BLaER1 treated with 17β-estradiol and CSF1 and Interleukin-3, amounts not matched to agents 10 nM and 100 nM (cell line): ENCODE measurements around the gene CREB5.

Experiments used
- H3K27ac ChIP-seq, 11 experiments: shearing (Covaris generic); formaldehyde crosslinking; 2 replicates each; pipeline ENCODE4 v1.8.1; 2022
- H3K27me3 ChIP-seq, 11 experiments: shearing (Covaris generic); formaldehyde crosslinking; 2 replicates each; pipeline ENCODE4 v1.8.1; 2022
- H3K36me3 ChIP-seq, 11 experiments: shearing (Covaris generic); formaldehyde crosslinking; 2 replicates each; pipeline ENCODE4 v1.8.1; 2022
- H3K4me1 ChIP-seq, 10 experiments: shearing (Covaris generic); formaldehyde crosslinking; 2 replicates each; pipeline ENCODE4 v1.8.1; 2022
- H3K4me2 ChIP-seq, 11 experiments: shearing (Covaris generic); formaldehyde crosslinking; 2 replicates each; pipeline ENCODE4 v1.8.1; 2022
- H3K4me3 ChIP-seq, 10 experiments: shearing (Covaris generic); formaldehyde crosslinking; 2 replicates each; pipeline ENCODE4 v1.8.1; 2022
- H3K9ac ChIP-seq, 11 experiments: shearing (Covaris generic); formaldehyde crosslinking; 2 replicates each; pipeline ENCODE4 v1.8.1; 2022
- H3K9me3 ChIP-seq, 11 experiments: shearing (Covaris generic); formaldehyde crosslinking; replicated peaks in 1 of 11; 2 replicates each; pipeline ENCODE4 v1.8.1; 2022
- H4K20me1 ChIP-seq, 11 experiments: shearing (Covaris generic); formaldehyde crosslinking; 2 replicates each; pipeline ENCODE4 v1.8.1; 2022
- Cebpa-rat ChIP-seq, 11 experiments: shearing (Covaris generic); IDR thresholded peaks; 2 replicates each; pipeline ENCODE4 v1.8.1; 2022

The CREB5 gene

DNA sequence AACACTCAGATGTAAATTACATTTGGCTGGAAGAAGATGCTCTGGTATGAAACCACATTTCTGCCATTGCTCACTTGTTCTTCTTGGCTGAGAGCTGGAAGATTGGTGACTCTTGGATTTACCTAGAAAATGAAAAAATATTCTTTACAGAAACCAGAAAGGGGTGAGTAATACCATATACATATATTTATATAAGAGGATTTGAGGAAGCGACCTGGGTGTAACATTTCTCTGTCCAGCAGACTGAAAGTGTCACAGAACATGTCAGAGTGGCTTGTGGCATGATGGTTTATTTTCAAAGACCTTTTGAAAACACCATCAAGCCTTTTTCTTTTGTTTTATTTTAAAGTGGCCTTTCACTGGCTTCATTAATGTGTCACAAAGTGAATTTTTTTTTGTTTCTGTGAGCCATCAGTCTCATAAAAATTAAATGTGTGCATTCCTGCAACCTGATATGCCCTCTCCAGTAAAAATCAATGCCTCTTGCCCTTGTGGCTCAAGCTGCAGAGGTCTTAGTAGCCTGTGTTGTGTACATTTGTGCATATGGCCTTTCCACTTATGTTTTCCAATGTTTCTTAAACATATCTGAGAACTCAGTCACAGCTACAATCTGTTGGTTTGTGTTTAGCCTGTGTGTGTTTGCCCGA is 23.5 kb downstream of the CREB5 start:
- no peak for TF ChIP-seq Cebpa-rat (IDR thresholded peaks at IDR 0.05)

DNA sequence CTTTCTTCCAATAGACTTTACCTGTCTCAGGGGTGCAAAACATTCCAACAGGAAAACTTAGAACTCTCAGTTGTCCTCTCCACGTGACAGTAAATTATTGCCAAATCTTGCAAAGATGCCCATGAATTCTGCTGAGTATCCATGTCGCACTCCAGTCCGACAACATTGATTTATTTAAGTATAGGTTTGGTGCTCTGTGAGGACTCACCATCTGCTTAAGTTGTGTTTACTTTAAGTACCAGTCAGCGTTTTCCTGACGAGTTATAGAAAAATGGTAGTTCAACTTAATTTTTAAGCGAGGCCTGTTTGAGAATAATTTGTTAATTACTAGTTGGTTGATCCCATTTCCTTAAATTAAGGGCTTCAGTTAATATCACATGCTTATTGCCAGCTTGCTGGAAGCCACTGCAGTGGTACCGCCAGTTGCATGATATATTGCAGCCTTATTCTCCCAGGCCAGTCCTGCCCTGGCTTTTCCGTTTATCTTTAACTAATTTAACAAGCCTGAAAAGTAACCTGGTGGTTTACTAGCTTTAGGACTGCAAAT is 27.8 kb downstream of the CREB5 start:
- Histone ChIP-seq H3K4me2 (no peak overlapping the region), H4K20me1 (no peaks in the 10 kb centered on the region), H3K27me3 (no peaks in the 10 kb centered on the region), H3K4me1 (no peaks in the 10 kb centered on the region), H3K4me3 (no peak overlapping the region), H3K9ac (no peak overlapping the region), H3K9me3 (peaks cover 10 to 21% (median 15%) of the 10 kb centered on the region in 11 experiments; a peak in 20 of 22 replicates), H3K36me3 (no peaks in the 10 kb centered on the region; a peak in 1 of 22 replicates), H3K27ac (no peak overlapping the region)
- TF ChIP-seq Cebpa-rat (IDR thresholded peaks at IDR 0.05): no peak

More for the DNA sequence above, 23.5 kb downstream of the CREB5 start:
- Histone ChIP-seq H3K4me1 (peaks cover 9 to 14% (median 12%) of the 10 kb centered on the region in 10 experiments), H3K27ac (no peak overlapping the region), H3K4me2 (no peak overlapping the region), H4K20me1 (no peaks in the 10 kb centered on the region), H3K9ac (no peak overlapping the region), H3K9me3 (no peaks in the 10 kb centered on the region), H3K4me3 (no peak overlapping the region), H3K27me3 (no peaks in the 10 kb centered on the region), H3K36me3 (no peaks in the 10 kb centered on the region)

- H4K20me1 ChIP-seq: no peaks in the 10 kb centered on the region
- H3K36me3 ChIP-seq: no peaks in the 10 kb centered on the region; a peak in 1 of 22 replicates
- H3K9ac ChIP-seq: no peak overlapping the region
- no peaks in the 10 kb centered on the region for H3K27me3 ChIP-seq
- no peak for TF ChIP-seq Cebpa-rat (IDR thresholded peaks at IDR 0.05)
- H3K27ac ChIP-seq: no peak overlapping the region
- H3K4me1 ChIP-seq: no peaks in the 10 kb centered on the region
- no peak overlapping the region for H3K4me2 ChIP-seq
- no peak overlapping the region for H3K4me3 ChIP-seq
- H3K9me3 ChIP-seq: peaks cover 12 to 33% (median 19%) of the 10 kb centered on the region in 11 experiments; a peak in 20 of 22 replicates
These were observed 30.5 kb downstream of the CREB5 start for GRCh38 chr7:28442540-28443420.

DNA sequence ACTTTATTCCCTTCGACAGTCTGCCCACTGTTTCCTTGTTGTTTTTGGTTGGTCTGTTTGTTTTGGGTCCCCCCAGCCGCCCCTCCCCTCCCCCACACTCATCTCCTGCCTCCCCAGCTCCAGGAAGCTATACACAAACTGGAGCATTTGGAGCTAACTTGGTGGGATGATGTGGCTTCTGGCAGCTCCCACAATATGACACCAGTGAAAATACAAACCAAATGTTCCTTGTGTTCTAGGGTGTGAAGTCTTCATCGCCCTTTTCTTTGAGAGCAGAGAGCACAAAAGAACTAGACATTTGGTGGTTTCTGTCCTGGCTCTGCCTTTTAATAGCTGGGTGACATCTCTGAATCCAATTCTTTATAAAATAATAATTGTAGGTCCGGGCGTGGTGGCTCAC is 33.8 kb downstream of the CREB5 start:
- H3K4me1 ChIP-seq: no peaks in the 10 kb centered on the region
- TF ChIP-seq Cebpa-rat (IDR thresholded peaks at IDR 0.05): no peak
- no peak overlapping the region for H3K4me3 ChIP-seq
- no peak overlapping the region for H3K9ac ChIP-seq
- no peaks in the 10 kb centered on the region for H3K27me3 ChIP-seq
- peaks cover 12 to 33% (median 19%) of the 10 kb centered on the region in 11 experiments; a peak in 20 of 22 replicates for H3K9me3 ChIP-seq
- H3K4me2 ChIP-seq: no peak overlapping the region
- no peaks in the 10 kb centered on the region for H4K20me1 ChIP-seq
- no peaks in the 10 kb centered on the region; a peak in 1 of 22 replicates for H3K36me3 ChIP-seq
- no peak overlapping the region for H3K27ac ChIP-seq

DNA sequence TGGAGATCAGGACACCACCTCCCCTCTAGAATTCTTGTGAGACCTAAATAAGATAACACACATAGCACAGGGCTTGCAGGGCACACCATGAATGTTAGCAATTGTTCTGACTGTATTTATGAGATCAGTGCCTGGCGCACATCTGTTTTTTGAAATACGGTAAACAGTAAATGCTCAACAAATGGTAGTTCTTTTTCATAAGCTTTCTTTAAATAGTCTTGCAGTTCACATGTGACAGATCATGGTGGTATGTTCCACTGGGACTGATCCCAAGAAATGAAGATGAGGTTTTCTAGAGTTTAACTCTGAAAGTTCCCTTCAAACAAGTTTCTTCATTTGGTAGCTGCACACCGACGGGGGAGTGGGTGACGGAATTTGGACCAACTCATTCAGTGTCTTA is 34.8 kb downstream of the CREB5 start:
- H4K20me1 ChIP-seq: no peaks in the 10 kb centered on the region
- H3K36me3 ChIP-seq: no peaks in the 10 kb centered on the region; a peak in 1 of 22 replicates
- no peak overlapping the region for H3K4me2 ChIP-seq
- H3K9me3 ChIP-seq: peaks cover 12 to 33% (median 19%) of the 10 kb centered on the region in 11 experiments; a peak in 20 of 22 replicates
- no peaks in the 10 kb centered on the region for H3K4me1 ChIP-seq
- no peaks in the 10 kb centered on the region for H3K27me3 ChIP-seq
- H3K9ac ChIP-seq: no peak overlapping the region
- no peak for TF ChIP-seq Cebpa-rat (IDR thresholded peaks at IDR 0.05)
- no peak overlapping the region for H3K27ac ChIP-seq
- no peak overlapping the region for H3K4me3 ChIP-seq

GRCh38 chr7:28448708-28449107 is 36.4 kb downstream of the CREB5 start:
- Histone ChIP-seq H3K36me3 (no peaks in the 10 kb centered on the region; a peak in 1 of 22 replicates), H3K27ac (no peak overlapping the region), H4K20me1 (no peaks in the 10 kb centered on the region), H3K27me3 (no peaks in the 10 kb centered on the region), H3K9ac (no peak overlapping the region), H3K4me1 (no peaks in the 10 kb centered on the region), H3K4me2 (no peak overlapping the region), H3K4me3 (no peak overlapping the region), H3K9me3 (peaks cover 11 to 25% (median 19%) of the 10 kb centered on the region in 11 experiments; a peak in 20 of 22 replicates)
- no peak for TF ChIP-seq Cebpa-rat (IDR thresholded peaks at IDR 0.05)

DNA sequence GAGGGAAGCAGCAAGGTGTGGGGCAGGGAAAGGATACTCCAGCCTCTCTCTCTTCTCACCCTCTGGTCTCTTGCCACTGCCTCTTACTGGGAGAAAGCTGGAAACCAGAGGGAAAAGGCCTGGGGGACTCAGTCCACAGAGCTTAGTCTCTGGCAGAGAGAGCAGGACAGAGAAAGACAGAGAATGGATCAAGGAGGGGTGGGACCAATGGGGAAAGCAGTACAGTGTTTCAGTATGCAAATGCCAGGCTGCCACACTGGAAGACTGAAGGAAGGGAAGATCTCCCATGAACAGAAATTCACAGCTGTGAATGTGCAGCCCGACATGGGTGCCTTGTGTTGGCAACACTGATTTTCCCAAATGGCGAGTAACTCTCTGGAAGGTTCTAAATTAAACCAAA is 40.4 kb downstream of the CREB5 start:
- Histone ChIP-seq H3K4me2 (no peak overlapping the region), H3K4me1 (peaks cover 0 to 9% (median 3%) of the 10 kb centered on the region in 10 experiments; a peak in 7 of 20 replicates), H3K27me3 (no peaks in the 10 kb centered on the region), H3K9ac (no peak overlapping the region), H4K20me1 (no peaks in the 10 kb centered on the region), H3K4me3 (no peak overlapping the region), H3K9me3 (no peaks in the 10 kb centered on the region; a peak in 1 of 22 replicates), H3K27ac (no peak overlapping the region), H3K36me3 (no peaks in the 10 kb centered on the region)
- TF ChIP-seq Cebpa-rat (IDR thresholded peaks at IDR 0.05): no peak

DNA sequence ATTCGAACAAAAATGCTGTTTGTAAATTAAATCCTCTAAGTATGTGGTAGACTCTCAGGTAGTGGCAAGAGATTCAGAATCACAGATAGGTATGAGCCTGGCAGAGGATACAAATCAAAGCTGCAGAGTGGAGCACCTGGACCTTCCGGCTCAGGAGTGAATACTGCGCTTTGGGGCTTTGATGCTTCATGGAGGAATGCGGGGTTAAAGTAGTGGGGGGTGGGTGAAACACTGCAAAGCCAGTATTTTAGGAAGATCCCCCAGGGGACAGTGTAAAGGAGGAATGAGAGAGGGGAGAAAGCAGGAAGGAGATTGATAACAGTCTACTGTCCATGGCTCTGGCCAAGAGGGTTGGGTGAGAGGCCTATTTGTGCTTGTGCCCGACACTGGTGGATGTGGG is 43.2 kb downstream of the CREB5 start:
- Histone ChIP-seq H3K9me3 (no peaks in the 10 kb centered on the region; a peak in 1 of 22 replicates), H4K20me1 (no peaks in the 10 kb centered on the region), H3K36me3 (no peaks in the 10 kb centered on the region), H3K9ac (no peak overlapping the region), H3K27me3 (no peaks in the 10 kb centered on the region), H3K4me1 (peaks cover 0 to 9% (median 3%) of the 10 kb centered on the region in 10 experiments; a peak in 7 of 20 replicates), H3K27ac (no peak overlapping the region), H3K4me2 (peak overlapping the region in 4 of 11 experiments; percentile 13 to 35 (median 29); a peak in 3 of 22 replicates), H3K4me3 (no peak overlapping the region)
- no peak for TF ChIP-seq Cebpa-rat (IDR thresholded peaks at IDR 0.05)

DNA sequence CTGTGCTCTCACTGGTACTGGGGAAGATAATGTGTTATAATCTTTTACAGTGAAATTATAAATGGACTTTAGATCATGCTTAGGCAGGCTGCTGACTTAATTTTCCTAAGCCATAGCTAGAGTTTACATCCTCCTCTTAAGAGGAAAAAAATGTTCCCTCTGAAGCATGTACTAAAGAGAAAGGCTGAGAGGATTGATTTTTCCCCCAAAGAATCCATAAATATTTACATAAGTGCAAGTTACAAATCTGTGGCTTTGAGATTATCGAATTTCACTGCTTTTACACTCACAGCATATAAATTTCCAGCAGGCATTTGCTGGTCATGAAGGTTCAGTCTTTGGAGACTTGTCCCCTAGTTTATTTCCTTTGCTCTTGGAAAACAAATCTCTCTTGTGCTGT is 43.7 kb downstream of the CREB5 start:
- Histone ChIP-seq H3K27me3 (no peaks in the 10 kb centered on the region), H3K36me3 (no peaks in the 10 kb centered on the region), H3K4me2 (peak overlapping the region in 4 of 11 experiments; percentile 13 to 35 (median 29); a peak in 3 of 22 replicates), H3K4me3 (no peak overlapping the region), H3K9ac (no peak overlapping the region), H3K9me3 (no peaks in the 10 kb centered on the region; a peak in 1 of 22 replicates), H3K4me1 (peaks cover 0 to 9% (median 3%) of the 10 kb centered on the region in 10 experiments; a peak in 7 of 20 replicates), H4K20me1 (no peaks in the 10 kb centered on the region), H3K27ac (no peak overlapping the region)
- no peak for TF ChIP-seq Cebpa-rat (IDR thresholded peaks at IDR 0.05)
